AG20443 (cell line): ENCODE measurements around the gene AGFG2.

Experiments used
- DNase-seq: peaks from one replicate; pipeline ENCODE4 v3.0.0; 2012; ENCODE audit warnings: low spot score, mixed read lengths

AGFG2 gene

DNA sequence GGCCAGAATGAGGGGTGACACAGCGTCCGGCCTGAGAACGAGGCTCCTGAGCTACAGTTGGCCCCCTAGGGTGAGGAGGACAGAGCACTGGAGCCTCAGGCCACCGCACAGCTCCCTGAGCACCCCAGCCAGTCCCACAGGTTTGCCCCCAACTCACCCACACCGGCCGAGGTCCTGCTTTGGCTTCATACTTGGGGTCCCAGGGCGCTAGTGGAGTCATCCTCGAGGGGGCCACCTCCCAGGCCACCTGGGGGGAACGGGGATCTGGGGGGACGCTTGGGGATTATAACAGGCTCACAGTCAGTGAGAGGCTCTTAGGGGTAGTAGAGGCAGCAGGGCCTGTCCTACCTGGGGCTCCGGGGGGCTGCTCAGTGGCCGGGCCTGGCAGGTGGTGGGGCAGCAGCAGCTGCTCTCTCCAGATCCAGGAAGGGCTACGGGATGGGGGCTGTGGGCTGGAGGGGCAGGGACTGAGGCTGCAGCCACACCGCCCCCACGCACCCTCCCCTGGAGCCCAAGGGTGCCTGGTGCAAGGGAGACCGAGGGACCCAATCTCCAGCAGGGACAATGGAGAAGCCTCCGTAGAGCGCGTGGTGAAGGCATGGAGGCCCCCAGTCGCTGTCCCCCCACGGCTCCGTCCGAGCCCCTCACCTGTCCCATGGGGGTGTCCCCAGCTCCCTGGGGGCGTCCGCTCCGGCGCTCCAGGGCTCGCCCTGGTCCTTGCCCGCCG lies 34.1 kb downstream of the AGFG2 start:
- no peak for DNase-seq

DNA sequence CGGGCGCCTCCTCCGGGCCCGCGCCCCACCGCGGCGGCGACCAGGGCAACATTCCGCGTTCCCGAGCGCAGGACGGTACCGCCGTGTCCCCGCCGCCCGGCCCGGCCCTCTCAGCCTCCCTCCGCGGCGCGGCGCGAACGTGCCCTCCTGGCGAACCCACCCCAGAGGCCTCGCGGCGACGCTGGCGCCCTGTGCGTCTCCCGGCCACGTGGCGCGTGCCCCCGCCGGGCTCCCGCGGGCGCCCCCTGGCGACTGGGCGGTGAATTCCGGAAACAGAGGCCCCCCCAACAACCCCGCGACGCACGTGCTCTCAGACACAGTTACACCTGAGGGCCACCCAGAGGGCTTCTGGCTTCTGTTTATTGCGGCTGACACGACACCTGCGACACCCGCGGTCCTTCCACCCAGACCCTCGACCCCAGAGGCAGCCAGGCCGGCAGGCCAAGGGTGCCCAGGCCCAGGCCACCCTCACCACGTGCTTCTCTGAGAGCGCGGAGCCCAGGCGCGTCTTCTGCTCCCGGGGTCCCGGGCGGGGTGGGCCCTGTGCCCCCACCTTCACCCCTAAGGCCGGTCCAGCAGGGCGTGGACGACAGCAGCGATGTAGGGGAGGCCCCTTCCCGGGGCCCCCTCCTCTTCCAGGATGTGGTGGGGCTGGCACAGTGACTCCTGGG lies 34.8 kb downstream of the AGFG2 start, which contains the start of gene SAP25:
Gene SAP25, minus strand, starts transcription at position 210 of the 671 bp plus-strand sequence. Its CDS starts 158 bp downstream, at position 52.
- no peak for DNase-seq

DNA sequence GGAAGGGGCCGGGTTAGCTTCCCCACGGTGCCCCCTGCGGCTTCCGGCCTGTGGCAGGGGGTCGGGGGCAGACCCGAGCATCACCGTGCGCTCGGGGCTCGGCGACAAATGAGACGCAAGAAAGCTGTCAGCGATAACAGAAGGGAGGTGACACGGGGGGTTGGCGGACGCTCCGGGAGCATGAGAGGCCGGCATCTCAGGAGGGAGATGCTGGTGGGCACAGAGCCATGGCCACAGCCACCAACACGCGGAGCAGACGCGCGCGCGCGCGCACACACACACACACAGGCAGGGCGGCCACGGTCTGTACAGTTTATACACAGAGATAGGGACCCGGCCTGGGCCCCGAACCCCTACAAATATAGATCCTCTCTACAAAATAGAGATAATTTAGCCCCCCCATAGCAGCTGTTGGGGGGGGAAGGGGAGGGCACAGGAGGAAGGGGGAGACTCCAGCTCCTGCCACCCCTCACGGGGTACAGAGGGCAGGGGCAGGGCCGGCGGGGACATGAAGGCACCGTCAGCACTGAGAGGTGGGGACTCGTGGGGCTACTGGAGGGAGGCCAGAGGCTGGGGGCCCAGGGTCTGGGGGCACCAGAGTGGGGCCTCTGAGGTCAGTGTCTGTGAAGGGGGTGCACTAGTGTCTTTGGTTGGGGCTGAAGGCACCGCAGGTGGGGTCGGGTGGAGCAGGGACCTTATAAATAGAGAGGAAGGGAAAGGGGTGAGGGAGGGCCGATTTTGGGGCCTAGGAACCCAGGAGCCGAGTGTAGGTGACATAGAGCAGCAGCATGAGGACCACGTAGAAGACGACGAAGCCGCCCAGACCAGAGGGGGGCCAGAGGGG lies 35.6 kb downstream of the AGFG2 start:
- DNase-seq = no peak

DNA sequence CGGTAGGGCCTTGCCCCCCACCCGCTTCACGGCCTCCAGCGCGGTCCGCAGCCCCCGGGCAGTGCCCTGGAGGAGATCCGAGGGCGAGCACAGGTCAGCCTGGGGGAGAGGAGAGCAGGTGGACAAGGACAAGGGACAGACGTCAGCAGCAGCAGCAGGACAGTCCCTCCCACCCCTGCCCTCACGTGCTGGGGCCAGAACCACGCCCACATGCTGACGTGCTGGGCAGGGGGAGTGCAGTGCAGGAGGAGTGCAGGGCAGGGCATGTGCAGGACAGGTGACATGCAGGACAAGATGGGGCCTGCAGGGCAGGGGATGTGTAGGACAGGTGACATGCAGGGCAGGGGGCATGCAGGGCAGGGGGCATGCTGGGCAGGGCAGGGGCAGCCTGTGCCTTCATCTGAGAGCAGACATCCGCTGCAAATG lies 36.2 kb downstream of the AGFG2 start:
- no peak for DNase-seq

DNA sequence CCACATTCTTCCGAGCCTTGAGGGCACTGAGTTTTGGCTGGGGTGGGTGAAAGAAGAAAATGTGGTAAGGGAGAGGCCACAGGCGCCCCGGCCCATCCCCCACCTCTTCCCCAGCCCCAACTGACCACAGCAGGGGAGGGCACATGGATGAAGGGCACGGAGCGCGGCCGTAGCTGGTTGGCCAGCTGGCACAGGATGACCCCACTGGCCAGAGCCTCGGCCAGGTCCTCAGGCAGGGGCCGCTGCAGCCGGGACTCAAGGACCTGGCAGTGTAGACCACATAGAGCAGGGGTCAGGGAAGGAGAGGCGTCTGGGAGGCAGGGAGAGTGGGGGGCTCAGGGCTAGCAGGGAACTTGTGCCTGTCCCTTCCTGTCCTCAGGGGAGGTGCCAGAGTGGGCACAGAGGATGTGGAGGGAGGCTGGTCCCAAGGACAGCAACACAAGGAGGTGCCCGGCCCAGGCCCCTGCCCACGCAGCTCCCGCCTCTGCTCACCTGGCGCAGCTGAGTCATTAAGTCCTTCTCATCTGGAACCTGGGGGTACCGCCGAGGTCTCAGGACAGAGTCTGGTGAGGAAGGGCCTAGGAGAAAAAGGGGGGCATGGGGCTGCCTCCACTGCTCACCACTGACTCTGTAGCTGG lies 36.9 kb downstream of the AGFG2 start:
- DNase-seq = no peak

DNA sequence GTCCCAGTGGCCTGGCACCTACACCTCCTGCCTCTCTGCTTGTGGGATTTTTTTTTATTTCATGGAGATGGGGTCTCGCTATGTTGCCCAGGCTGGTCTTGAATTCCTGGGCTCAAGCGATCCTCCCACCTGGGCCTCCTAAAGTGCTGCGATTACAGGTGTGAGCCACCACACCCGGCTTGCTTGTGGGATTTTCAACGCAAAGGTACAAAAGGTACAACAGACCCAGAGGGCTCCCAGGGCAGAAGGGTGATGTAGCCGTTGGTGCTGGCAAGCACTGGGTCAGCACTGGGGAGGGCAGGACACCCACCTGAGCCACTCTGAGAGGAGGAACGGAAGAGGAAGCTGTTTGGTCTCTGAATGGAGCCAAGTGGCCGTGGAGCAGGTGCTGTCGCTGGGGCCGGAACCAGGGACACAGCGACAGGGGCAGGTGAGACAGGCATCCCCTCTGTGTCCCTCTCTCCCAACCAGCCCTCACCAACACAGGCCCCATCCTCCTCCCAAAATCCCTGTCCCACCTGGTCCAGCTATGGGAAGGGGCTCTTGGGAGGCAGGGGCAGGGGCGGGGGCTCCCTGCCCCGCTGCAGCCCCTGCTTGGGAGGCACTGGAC lies 37.5 kb downstream of the AGFG2 start:
- DNase-seq = no peak

DNA sequence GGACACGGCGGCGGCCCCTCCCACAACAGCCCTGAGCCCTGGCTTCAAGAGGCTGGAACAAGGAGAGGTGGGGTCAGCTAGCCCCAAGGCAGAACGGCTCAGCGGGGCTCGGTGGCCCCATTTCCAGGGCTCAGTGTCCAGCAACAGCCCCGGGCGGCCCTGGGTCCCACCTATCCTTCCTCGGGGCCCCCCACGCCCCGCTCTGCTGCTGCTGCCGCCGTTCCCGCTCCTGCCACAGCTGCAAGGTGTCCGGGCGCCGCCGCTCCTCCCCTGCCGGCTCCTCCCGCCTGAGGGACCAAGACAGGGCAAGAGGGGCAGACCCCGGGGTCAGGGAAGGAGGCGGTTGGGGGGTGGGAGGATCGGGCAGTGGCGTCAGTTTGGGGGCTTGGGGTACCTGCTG lies 38.1 kb downstream of the AGFG2 start:
- DNase-seq = no peak

DNA sequence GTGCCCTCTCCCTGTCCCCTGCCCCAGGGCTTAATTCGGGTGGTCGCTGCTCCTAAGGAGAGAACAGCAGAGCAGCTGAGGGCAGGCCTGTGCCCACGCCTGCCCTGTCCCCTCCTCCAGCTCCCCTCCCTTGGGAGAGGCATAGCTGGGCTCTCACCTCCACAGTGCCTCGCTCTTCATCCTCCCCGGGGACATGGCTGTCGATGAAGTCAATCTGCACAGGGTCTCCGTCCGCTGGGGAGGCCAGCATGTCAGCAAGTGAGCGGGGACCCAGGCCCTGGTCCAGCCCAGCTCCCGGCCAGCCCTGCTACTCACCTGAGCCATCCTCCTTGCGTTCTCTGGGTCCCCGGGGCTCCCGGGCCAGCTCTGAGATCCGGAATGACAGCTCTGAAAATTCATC lies 38.5 kb downstream of the AGFG2 start:
- DNase-seq = no peak

DNA sequence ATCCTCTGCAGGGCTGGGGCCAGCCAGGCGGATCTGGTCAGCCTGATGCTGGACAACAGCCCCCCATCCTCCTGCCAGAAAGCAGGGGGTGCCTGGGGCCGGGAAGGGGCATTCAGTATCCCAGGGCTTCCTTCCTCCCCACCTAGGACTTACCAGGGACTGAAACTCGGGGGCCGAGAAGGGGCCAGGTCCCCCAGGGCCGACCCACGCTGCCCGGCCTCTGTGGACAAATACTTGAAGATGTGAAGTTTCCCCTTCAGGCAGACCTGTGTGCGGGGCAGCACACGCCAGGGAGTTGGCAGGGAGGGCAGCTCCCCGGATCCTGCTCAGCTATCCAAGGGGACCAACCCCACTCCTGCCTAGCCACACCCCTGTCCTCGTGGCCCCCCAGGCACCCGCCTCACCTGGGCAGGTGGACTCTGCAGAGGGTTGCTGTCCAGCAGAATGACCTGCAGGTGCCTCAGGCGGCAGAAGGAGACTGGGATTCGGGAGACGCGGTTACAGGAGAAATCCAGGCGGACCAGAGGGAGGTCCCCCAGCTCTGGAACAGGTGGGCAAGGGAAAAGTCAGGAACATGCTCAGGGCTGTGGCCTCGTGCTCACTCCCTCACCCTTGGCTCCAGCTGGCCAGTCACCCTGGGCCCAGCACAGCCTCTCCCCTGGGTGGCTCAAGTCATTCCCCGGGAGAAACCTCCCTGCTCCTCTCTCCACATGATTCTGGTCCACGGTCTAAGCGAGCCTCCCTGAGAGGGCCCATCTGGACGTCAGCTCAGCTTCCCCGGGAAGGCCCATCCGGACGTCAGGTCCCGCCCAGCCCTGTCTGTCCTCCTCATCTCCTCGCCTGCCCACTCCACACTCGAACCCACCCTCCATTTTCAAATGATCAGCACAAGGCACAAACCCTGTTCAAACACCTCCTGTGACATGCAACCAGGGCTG lies 39.5 kb downstream of the AGFG2 start:
- DNase-seq = no peak

DNA sequence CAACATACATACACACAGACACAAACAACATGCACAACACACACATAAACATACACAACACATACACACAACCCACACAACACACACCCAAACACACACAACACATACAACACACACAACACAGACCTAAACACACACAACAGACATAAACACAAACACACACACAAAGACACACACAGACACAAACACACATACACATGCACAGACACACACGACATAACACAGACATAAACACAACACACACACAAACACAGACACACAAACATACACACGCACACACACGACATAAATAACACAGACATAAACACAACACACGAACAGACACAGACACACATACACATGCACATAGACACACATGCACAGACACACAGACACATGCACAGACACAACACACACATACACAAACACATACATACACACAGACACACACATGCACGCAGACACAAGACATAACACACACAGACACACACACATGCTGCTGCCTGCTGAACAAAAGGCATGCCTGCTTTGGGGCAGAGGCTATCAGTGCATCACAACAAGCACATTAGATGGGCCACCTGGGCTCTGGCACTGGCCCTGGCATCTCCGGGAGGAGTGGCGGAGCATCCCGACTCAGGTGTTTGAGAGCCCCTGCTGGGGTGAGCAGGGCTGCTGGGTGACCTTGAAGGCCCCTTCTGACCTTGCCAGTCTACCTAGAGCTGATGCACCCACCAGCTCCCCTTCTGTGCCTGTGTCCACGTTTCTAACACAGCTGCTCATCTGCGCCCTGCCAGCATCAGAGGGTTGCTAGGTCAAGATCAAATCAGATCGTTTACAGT lies 41.7 kb downstream of the AGFG2 start:
- no peak for DNase-seq

DNA sequence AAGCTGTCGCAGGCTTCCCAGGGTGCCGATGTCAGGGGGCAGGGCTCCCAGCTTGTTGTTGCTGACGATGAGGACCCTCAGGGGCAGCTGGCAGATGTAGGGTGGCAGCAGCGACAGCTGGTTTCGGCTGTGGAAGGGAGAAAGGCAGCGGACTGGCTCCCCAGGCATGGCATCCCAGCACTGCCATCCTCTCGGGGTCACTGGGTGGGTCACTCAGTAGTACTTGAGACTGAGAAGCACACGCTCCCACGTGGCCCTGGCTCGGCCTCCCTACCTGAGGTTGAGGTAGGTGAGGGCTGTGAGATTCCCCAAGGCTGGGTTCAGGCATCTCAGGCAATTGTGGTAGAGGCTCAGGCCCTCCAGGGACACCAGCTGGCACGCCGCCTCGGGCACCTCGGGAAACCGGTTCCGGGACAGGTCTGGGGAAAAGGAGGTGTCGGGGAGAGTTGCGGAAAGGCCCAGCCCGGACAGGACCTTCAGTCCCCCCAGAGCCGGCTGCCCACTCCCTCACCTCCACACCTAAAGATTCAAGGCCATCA lies 43.1 kb downstream of the AGFG2 start:
- no peak for DNase-seq

DNA sequence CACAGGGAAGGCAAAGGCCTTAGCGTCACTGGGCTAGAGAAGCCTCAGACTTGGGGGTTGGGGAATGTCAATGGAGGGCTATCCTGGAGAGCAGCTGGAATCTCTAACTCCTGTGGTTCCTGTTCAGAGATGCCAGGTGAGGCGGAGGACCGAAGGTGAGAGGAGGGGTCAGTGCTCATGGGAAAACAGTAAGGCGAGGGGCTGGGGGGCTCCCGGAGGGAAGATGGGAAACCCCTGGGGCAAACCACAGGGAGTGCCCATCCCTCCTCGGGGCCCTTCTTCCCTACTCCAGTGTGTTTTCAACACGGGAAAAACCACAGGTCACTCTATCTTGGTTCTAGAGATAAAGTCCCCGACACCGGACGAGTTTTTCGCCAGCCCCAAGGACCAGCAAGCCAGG lies 43.6 kb downstream of the AGFG2 start:
- DNase-seq = no peak

DNA sequence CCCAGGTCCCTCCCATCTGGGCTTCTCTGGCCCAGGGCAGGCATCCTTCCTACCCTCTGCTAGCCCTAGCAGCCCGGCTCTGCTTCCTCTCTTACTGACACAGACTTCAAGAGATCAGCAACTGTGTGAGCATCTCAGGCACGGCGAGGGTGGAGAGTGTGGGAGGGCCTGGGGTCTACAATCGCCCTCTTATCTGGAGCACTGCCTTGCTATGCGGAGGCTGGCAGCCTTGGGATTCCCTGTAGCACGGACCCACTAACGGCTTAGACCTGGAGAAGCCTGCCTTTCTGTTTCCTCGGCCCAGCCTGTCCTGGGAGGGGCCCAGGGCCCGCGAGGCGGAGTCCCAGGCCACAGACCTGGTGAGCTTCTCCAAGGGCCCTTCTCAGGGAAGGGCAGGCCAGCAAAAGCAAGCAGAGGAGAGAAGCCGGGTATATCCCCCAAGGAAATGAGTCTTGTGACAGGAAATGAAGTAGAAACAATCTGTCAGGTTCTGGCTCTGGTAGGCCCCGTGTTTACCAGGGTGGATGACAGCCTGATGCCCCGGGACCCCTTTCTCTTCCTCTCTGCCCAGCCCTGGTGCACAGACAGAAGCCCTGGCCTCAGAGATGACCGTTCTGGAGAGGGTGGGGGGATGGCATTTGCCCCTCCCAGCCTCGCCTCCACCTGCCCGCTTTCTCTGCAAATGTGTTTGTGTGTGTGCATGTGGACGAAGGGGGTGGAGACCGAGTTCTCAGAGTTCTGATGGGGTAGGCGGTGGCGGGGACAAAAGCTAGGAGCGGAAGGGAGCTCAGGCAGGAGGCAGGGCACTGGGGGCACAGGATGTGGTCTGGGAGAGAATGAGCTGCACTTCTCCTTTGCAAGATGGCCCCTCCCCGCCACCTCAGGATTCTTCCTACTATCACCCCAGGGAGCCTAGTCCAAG lies 44.4 kb downstream of the AGFG2 start:
- DNase-seq = no peak

DNA sequence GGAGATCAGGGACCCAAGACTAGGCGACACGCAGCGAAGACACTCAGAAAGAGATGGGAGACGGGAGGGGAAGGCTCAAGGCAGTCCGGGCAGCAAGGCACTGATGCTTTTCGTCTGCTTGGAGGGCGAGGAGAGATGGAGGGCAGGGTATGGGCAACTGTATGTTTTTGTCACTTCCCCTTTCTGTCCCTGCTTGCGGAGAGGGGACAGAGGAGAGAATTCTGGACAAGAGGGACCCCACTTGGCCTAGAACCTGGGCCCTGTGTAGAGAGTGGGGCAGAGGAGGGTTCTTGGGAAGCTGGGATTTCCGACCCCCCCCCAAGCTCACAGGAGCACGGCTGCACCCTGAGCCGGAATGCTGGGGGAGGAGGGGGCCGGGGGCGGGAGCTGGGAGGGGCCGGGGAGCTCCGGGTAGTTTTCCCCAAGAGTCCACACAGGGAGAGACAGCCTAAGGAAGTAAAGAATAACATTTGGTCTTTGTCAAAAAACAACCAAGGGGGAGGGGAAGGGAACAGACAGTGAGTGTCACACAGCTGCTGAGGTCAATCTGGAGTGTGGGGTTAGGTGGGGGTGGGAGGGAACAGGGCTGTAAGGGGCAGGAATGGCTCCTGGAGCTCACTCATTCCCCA lies 45.2 kb downstream of the AGFG2 start:
- no peak for DNase-seq

DNA sequence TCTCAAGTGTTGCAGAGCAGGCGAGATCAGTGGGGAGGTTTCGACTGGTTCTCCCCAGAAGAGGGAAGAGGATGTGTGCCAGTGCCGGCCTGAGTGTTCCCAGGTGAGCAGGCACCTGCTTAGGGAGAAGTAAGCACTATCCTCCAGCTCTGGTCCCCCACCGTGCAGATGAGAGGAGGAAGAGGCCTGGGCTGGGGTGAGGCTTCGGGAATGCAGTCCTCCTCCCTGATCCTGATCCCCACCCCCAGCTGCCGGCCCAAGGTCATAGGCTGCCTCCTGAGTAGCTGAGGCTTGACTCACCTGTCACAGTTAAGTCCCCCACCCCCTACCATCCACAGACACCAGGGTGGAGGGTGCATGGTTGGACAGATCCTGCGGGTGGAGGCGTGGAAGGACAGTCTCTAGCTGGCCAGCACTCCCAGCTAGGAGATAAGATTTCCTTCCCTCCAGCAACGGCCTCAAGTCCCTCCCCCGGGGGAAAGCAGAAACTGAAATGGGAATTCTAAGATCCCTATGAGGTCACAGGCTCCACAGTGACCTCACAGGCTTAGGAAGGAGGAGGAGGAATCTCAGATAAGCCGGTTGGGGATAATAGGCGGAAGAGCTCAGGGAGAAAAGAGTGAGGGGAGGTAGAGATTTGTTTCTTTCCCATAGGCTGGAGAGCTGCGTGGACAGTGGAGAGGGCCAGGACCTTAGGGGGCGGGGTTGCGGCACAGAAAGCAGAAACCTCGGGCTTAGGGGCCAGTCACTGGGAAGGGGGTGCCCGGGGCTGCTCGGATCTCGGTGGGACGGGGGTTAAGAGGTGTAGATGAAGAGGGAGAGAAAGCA lies 45.9 kb downstream of the AGFG2 start:
- DNase-seq = peak; percentile 45

DNA sequence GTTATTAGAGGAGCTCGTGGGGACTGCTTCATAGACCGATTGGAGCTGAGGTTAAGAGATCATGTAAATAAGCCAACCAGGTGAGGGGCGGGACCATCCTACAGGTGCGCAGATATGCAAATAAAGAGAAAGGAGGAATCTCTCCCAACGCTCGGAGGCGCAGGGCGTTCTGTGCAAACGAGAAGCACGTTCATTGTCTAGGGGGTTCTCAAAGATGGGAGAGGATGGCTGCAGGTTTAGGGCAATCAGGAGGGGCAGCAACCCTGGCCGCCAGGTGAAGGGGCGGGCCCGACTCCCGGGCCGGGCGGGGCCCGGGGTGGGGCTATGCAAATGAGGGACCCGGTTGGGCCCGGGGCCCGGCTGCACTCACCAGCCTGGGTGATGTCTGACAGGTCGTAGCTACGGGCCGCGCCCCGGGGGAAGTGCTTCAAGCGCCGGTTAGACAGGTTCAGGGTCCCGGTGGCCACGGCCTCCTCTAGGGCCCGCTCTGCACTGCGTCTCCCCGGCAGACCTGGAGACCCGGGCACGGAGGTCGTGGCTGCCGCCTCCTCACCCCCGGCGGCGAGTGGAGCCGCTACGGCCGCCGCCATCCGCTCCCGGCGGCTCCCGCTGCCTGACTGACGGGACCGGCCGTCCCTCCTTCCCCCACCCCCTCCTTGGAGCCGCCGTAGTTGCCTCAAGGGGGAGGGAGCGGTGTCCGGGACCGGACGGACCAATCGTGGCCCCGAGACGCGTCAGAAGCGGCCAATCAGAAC lies 46.7 kb downstream of the AGFG2 start, which contains the start of gene LRCH4:
Gene LRCH4, minus strand, starts transcription at position 619 of the 755 bp plus-strand sequence. Its CDS starts 29 bp downstream, at position 590.
- DNase-seq = peak; percentile 99
